ENCODE data around the gene MRPL1. TPM values are rescaled to one million over a fixed set of nuclear protein-coding genes. Genes with fewer than 3 reads are reported as not detected.
A peak's percentile ranks its signal among the peaks of the same experiment; 100 is the strongest.
"Not testable (repeated sequence)": the region's sequence is repeated elsewhere in the genome, so short reads cannot be mapped to it uniquely, and the experiment has no call there.

The MRPL1 gene
- total and polyA plus RNA-seq, 7 experiments from 2014 or later, result 13.0 to 37.9 (median 25.7) TPM

DNA sequence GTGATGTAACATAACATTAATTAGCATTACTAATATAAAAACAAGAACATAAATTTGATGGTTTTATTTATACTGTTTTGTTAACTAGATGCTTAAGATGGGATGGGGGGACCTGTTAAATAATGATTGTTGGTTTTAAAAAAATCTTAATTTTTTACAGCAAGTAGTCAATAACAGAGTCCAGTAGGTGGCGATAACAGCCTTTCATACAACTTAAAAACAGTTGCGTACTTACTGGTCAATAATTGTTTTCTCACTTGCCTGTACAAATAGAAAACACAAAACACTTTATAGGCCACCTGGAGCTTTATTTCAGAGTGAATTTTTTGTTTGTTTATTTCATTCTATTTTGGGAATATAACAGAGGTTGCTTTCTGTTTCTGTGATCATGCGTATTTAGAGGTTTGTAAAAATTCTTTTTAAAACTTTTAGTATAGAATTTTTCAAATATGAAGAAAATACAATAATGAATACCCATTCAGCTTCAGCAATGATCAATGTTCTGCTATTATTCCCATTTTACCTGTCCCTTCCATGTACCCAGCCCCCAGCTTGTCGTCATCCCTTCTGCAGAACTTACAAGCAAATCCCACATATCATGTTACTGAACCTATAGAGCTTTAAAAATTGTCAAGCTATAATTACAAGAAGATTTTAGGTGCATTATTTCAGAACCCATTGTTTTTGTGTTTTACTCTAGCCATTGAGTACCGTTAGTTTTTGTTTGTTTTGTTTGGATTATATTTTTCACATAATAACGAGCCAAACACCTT, 97.1 kb downstream of the MRPL1 start:
- no peaks in the 10 kb centered on the region for H3K9me3 Mint-ChIP-seq
- CTCF ChIA-PET, result interaction anchor here (0.6 to 1.7 kb wide), 8 partner anchors 12 to 1615 kb away, joined by 3 to 6 read pairs (median 3); no protein-coding TSS in a partner anchor
- H3K36me3 Mint-ChIP-seq, result peaks cover 0 to 2% (median 0%) of the 10 kb centered on the region in 5 donors
- H3K27me3 Mint-ChIP-seq, result peaks cover 0 to 3% (median 0%) of the 10 kb centered on the region in 5 donors
- H3K27ac ChIP-seq (ENCODE audit: low read depth, low read length), result no peak overlapping the region
- H3K27me3 ChIP-seq (ENCODE audit: control insufficient read depth in 2 of 2, insufficient read depth in 2 of 2, low read length in 2 of 2), result no peaks in the 10 kb centered on the region
- H3K9me3 ChIP-seq (ENCODE audit: control insufficient read depth in 2 of 3, low read length in 3 of 3), result no peaks in the 10 kb centered on the region
- ATAC-seq (no peak), DNase-seq (peak in 5 of 9 donors; percentile 10 to 40 (median 24))
- H3K27ac Mint-ChIP-seq, result no peak overlapping the region
- no peak overlapping the region for H3K4me3 ChIP-seq (ENCODE audit: low read length)
- intact Hi-C loops (cut with micrococcal nuclease), result loop anchor here (1.0 to 2.0 kb wide), 2 partner anchors 557 to 905 kb away; no protein-coding TSS in a partner anchor
- POLR2A ChIA-PET, result no interaction called here
- peaks cover 0 to 8% (median 6%) of the 10 kb centered on the region in 7 donors for H3K4me1 Mint-ChIP-seq
- no peaks in the 10 kb centered on the region for H3K36me3 ChIP-seq (ENCODE audit: control insufficient read depth in 2 of 3, insufficient read depth in 3 of 3, low read length in 3 of 3)
- no peaks in the 10 kb centered on the region for H3K4me1 ChIP-seq (ENCODE audit: control insufficient read depth in 2 of 2, insufficient read depth in 2 of 2, low read length in 2 of 2)
- no peak overlapping the region for H3K4me3 Mint-ChIP-seq

GRCh38 chr4:77960367-77960766, 97.7 kb downstream of the MRPL1 start:
- intact Hi-C loops (cut with micrococcal nuclease), result no loop called here
- Histone ChIP-seq H3K27ac (ENCODE audit: low read depth, low read length) (no peak overlapping the region), H3K4me3 (ENCODE audit: low read length) (no peak overlapping the region), H3K36me3 (ENCODE audit: control insufficient read depth in 2 of 3, insufficient read depth in 3 of 3, low read length in 3 of 3) (no peaks in the 10 kb centered on the region), H3K27me3 (ENCODE audit: control insufficient read depth in 2 of 2, insufficient read depth in 2 of 2, low read length in 2 of 2) (no peaks in the 10 kb centered on the region), H3K9me3 (ENCODE audit: control insufficient read depth in 2 of 3, low read length in 3 of 3) (no peaks in the 10 kb centered on the region), H3K4me1 (ENCODE audit: control insufficient read depth in 2 of 2, insufficient read depth in 2 of 2, low read length in 2 of 2) (no peaks in the 10 kb centered on the region)
- H3K27ac Mint-ChIP-seq, result no peak overlapping the region
- no peak for DNase-seq
- H3K4me3 Mint-ChIP-seq, result no peak overlapping the region
- H3K4me1 Mint-ChIP-seq, result peaks cover 0 to 8% (median 6%) of the 10 kb centered on the region in 7 donors
- H3K36me3 Mint-ChIP-seq, result no peaks in the 10 kb centered on the region
- H3K9me3 Mint-ChIP-seq, result no peaks in the 10 kb centered on the region
- peaks cover 0 to 3% (median 0%) of the 10 kb centered on the region in 5 donors for H3K27me3 Mint-ChIP-seq
- ATAC-seq, result no peak
- ChIA-PET CTCF (interaction anchor here (0.6 to 1.7 kb wide), 7 partner anchors 11 to 1615 kb away, joined by 3 to 6 read pairs (median 3); no protein-coding TSS in a partner anchor), POLR2A (no interaction called here)

GRCh38 chr4:77963004-77963403, 100.4 kb downstream of the MRPL1 start:
- no peaks in the 10 kb centered on the region for H3K9me3 Mint-ChIP-seq
- H3K27ac Mint-ChIP-seq, result no peak overlapping the region
- ChIA-PET CTCF (no interaction called here), POLR2A (no interaction called here)
- DNase-seq (peak in 4 of 9 donors; percentile 3 to 20 (median 3)), ATAC-seq (peak; percentile 31)
- no peaks in the 10 kb centered on the region for H3K36me3 Mint-ChIP-seq
- H3K4me1 Mint-ChIP-seq, result peaks cover 0 to 8% (median 6%) of the 10 kb centered on the region in 7 donors
- H3K36me3 ChIP-seq (ENCODE audit: control insufficient read depth in 2 of 3, insufficient read depth in 3 of 3, low read length in 3 of 3), result no peaks in the 10 kb centered on the region
- no peaks in the 10 kb centered on the region for H3K27me3 ChIP-seq (ENCODE audit: control insufficient read depth in 2 of 2, insufficient read depth in 2 of 2, low read length in 2 of 2)
- peaks cover 0 to 7% (median 5%) of the 10 kb centered on the region in 5 donors for H3K27me3 Mint-ChIP-seq
- H3K27ac ChIP-seq (ENCODE audit: low read depth, low read length), result no peak overlapping the region
- H3K4me3 ChIP-seq (ENCODE audit: low read length), result no peak overlapping the region
- H3K4me1 ChIP-seq (ENCODE audit: control insufficient read depth in 2 of 2, insufficient read depth in 2 of 2, low read length in 2 of 2), result no peaks in the 10 kb centered on the region
- intact Hi-C loops (cut with micrococcal nuclease), result no loop called here
- H3K9me3 ChIP-seq (ENCODE audit: control insufficient read depth in 2 of 3, low read length in 3 of 3), result no peaks in the 10 kb centered on the region
- H3K4me3 Mint-ChIP-seq, result no peak overlapping the region

- intact Hi-C loops (cut with micrococcal nuclease); CTCF ChIA-PET; H3K27ac ChIP-seq (ENCODE audit: low read depth, low read length); POLR2A ChIA-PET; H3K27ac Mint-ChIP-seq; H3K4me1 ChIP-seq (ENCODE audit: control insufficient read depth in 2 of 2, insufficient read depth in 2 of 2, low read length in 2 of 2); H3K36me3 ChIP-seq (ENCODE audit: control insufficient read depth in 2 of 3, insufficient read depth in 3 of 3, low read length in 3 of 3); DNase-seq; H3K9me3 ChIP-seq (ENCODE audit: control insufficient read depth in 2 of 3, low read length in 3 of 3); H3K4me1 Mint-ChIP-seq; H3K4me3 ChIP-seq (ENCODE audit: low read length); H3K9me3 Mint-ChIP-seq; ATAC-seq; H3K36me3 Mint-ChIP-seq; H3K4me3 Mint-ChIP-seq; H3K27me3 ChIP-seq (ENCODE audit: control insufficient read depth in 2 of 2, insufficient read depth in 2 of 2, low read length in 2 of 2): not testable (repeated sequence)
- peaks cover 24 to 41% (median 27%) of the 10 kb centered on the region in 5 donors for H3K27me3 Mint-ChIP-seq
These were observed 111.0 kb downstream of the MRPL1 start for GRCh38 chr4:77973657-77974056.

- H3K9me3 Mint-ChIP-seq; H3K27me3 ChIP-seq (ENCODE audit: control insufficient read depth in 2 of 2, insufficient read depth in 2 of 2, low read length in 2 of 2); H3K9me3 ChIP-seq (ENCODE audit: control insufficient read depth in 2 of 3, low read length in 3 of 3); intact Hi-C loops (cut with micrococcal nuclease); CTCF ChIA-PET; H3K4me3 Mint-ChIP-seq; ATAC-seq; H3K27ac Mint-ChIP-seq; POLR2A ChIA-PET; H3K4me1 ChIP-seq (ENCODE audit: control insufficient read depth in 2 of 2, insufficient read depth in 2 of 2, low read length in 2 of 2); H3K36me3 Mint-ChIP-seq; H3K4me1 Mint-ChIP-seq; H3K4me3 ChIP-seq (ENCODE audit: low read length); DNase-seq; H3K27ac ChIP-seq (ENCODE audit: low read depth, low read length); H3K36me3 ChIP-seq (ENCODE audit: control insufficient read depth in 2 of 3, insufficient read depth in 3 of 3, low read length in 3 of 3): not testable (repeated sequence)
- H3K27me3 Mint-ChIP-seq, result peaks cover 22 to 34% (median 27%) of the 10 kb centered on the region in 5 donors
These were observed 120.4 kb downstream of the MRPL1 start for GRCh38 chr4:77982900-77983540.

GRCh38 chr4:77983612-77984311, 121.1 kb downstream of the MRPL1 start:
- H3K27ac ChIP-seq (ENCODE audit: low read depth, low read length); H3K9me3 ChIP-seq (ENCODE audit: control insufficient read depth in 2 of 3, low read length in 3 of 3); CTCF ChIA-PET; H3K36me3 Mint-ChIP-seq; H3K27me3 ChIP-seq (ENCODE audit: control insufficient read depth in 2 of 2, insufficient read depth in 2 of 2, low read length in 2 of 2); POLR2A ChIA-PET; H3K4me3 ChIP-seq (ENCODE audit: low read length); H3K27ac Mint-ChIP-seq; H3K4me1 Mint-ChIP-seq; H3K36me3 ChIP-seq (ENCODE audit: control insufficient read depth in 2 of 3, insufficient read depth in 3 of 3, low read length in 3 of 3); ATAC-seq; H3K4me1 ChIP-seq (ENCODE audit: control insufficient read depth in 2 of 2, insufficient read depth in 2 of 2, low read length in 2 of 2); H3K4me3 Mint-ChIP-seq; H3K9me3 Mint-ChIP-seq; DNase-seq; intact Hi-C loops (cut with micrococcal nuclease): not testable (repeated sequence)
- H3K27me3 Mint-ChIP-seq, result peaks cover 22 to 30% (median 24%) of the 10 kb centered on the region in 5 donors

All from naive thymus-derived CD4-positive, alpha-beta T cell (primary cell).